ENCODE data around the gene KRTAP19-3. TPM values are rescaled to one million over a fixed set of nuclear protein-coding genes. Genes with fewer than 3 reads are reported as not detected.
"Not testable (repeated sequence)": the region's sequence is repeated elsewhere in the genome, so short reads cannot be mapped to it uniquely, and the experiment has no call there.

Gene KRTAP19-3
- total RNA-seq, result not detected
- long read RNA-seq, result 0 reads

DNA sequence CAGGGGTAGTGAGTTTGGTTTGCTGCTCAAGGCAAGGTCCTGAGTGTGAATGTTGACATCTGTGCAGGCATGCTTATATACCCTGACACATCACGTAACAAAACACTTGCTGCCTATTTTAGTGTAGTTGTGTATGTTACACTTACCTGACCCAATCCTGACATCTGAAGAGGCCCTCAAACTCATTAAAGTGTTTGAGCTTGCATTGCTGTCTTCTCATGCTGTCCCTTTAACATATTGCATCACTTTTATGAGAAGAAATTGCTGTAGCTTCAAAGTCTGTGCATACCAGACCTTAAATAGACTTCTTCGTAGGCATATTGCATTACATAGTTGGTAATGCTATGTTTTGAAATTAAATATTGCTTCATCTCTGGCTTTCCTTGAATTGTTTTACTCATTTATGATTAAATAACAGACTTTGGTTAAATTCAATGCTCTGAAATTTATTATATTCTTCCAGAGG, at the start of gene KRTAP19-3:
Gene KRTAP19-3 (minus strand): TSS at position 51 of the 466 bp plus-strand sequence. CDS start 56 bp downstream, outside the sequence.
- Histone ChIP-seq H3K4me1 (no peaks in the 10 kb centered on the region), H3K9me3 (replicated peaks) (peaks cover 7% of the 10 kb centered on the region), H3K4me3 (no peak within 1 kb of the TSS), H3K27me3 (ENCODE audit: low read depth) (no peaks in the 10 kb centered on the region), H3K27ac (replicated peaks) (no peak within 1 kb of the TSS), H3K36me3 (no peaks in the 10 kb centered on the region)
- intact Hi-C loops (cut with micrococcal nuclease), result no loop called here
- DNase-seq, result no peak
- TF ChIP-seq CTCF (IDR thresholded peaks at IDR 0.05; ENCODE audit: borderline replicate concordance), result no peak

DNA sequence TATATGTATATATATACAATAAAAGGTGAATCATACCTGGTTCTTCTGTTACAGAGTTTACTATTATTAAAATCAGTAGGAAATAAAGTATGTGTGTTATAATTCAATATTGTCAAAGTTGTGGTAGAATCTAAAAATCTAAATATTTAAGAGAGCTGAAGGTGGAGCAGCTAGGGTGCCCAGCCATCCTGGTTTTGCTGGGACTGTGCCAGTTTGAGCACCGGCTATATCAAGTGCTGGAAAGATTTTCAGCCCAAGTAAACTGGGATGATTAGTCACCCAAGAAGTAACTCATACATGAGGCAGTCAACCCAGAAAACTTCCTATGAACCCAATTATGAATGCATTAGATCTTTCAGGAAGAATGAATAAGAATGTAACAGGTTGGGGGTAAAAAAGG, 27.1 kb upstream of the KRTAP19-3 start:
- Histone ChIP-seq H3K36me3 (no peaks in the 10 kb centered on the region), H3K4me1 (no peaks in the 10 kb centered on the region), H3K27ac (replicated peaks) (no peak overlapping the region), H3K4me3 (no peak overlapping the region), H3K9me3 (replicated peaks) (no peaks in the 10 kb centered on the region), H3K27me3 (ENCODE audit: low read depth) (no peaks in the 10 kb centered on the region)
- DNase-seq, result no peak
- no peak for TF ChIP-seq CTCF (IDR thresholded peaks at IDR 0.05; ENCODE audit: borderline replicate concordance)
- intact Hi-C loops (cut with micrococcal nuclease), result no loop called here

DNA sequence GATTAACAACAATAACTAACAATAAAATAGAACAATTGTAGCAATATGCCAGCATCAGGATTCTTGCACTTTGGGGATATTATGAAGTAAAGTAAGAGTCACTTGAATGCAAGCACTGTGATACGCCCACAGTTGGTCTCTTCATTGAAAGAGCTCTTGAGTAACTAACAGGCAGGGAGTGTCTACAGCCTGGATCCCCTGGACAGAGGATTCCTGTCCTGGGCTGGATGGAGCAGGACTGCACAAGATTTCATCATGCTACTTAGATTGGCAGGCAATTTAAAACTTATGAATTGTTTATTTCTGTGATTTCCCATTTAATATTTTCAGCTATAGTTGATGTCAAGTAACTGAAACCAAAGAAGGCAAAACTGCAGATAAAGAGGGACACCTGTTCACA, 23.9 kb upstream of the KRTAP19-3 start:
- H3K4me1 ChIP-seq, result no peaks in the 10 kb centered on the region
- intact Hi-C loops (cut with micrococcal nuclease), result no loop called here
- TF ChIP-seq CTCF (IDR thresholded peaks at IDR 0.05; ENCODE audit: borderline replicate concordance), result no peak
- no peaks in the 10 kb centered on the region for H3K27me3 ChIP-seq (ENCODE audit: low read depth)
- H3K4me3 ChIP-seq, result no peak overlapping the region
- no peaks in the 10 kb centered on the region for H3K9me3 ChIP-seq (replicated peaks)
- no peak overlapping the region for H3K27ac ChIP-seq (replicated peaks)
- H3K36me3 ChIP-seq, result no peaks in the 10 kb centered on the region
- DNase-seq, result no peak

DNA sequence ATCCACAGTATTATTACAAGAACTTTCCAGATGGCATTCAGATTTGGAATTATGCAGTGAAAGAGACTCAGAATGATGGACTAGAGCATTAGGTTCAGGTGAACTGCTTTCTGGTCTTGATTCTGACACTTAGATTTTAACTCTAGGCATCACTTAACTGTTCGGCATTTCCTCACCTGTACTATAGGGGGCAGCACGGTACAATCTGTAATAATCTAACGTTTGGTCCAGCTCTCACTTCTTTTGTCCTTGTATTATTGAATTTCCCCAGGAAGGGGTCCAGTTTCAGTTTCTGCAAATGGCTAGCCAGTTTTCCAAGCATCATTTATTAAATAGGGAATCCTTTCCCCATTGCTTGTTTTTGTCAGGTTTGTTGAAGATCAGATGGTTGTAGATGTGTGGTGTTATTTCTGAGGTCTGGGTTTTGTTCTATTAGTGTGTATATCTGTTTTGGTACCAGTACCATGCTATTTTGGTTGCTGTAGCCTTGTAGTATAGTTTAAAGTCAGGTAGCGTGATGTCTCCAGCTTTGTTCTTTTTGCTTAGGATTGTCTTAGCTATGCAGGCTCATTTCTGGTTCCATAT, 13.9 kb upstream of the KRTAP19-3 start:
- DNase-seq; H3K4me1 ChIP-seq; H3K27ac ChIP-seq (replicated peaks); intact Hi-C loops (cut with micrococcal nuclease); H3K9me3 ChIP-seq (replicated peaks); H3K4me3 ChIP-seq; H3K36me3 ChIP-seq; H3K27me3 ChIP-seq (ENCODE audit: low read depth): not testable (repeated sequence)
- TF ChIP-seq CTCF (IDR thresholded peaks at IDR 0.05; ENCODE audit: borderline replicate concordance), result peak; percentile 15

- intact Hi-C loops (cut with micrococcal nuclease), result no loop called here
- no peak for DNase-seq
- no peak within 1 kb of the TSS for H3K27ac ChIP-seq (replicated peaks)
- peaks cover 4% of the 10 kb centered on the region for H3K9me3 ChIP-seq (replicated peaks)
- no peak within 1 kb of the TSS for H3K4me3 ChIP-seq
- no peaks in the 10 kb centered on the region for H3K27me3 ChIP-seq (ENCODE audit: low read depth)
- H3K4me1 ChIP-seq, result no peaks in the 10 kb centered on the region
- TF ChIP-seq CTCF (IDR thresholded peaks at IDR 0.05; ENCODE audit: borderline replicate concordance), result no peak
- H3K36me3 ChIP-seq, result no peaks in the 10 kb centered on the region
These were observed 10.2 kb upstream of the KRTAP19-3 start, which contains the start of gene KRTAP19-5 for GRCh38 chr21:30502041-30502440. TSS of gene KRTAP19-5 (minus strand) at chr21:30502141. CDS start at chr21:30502090, 51 bp downstream.
